Keratinocyte (primary cell): Measurements from ENCODE around the gene TBX18. TPM values are rescaled to one million over a fixed set of nuclear protein-coding genes. Genes with fewer than 3 reads are reported as not detected.
A peak's percentile ranks its signal among the peaks of the same experiment; 100 is the strongest.

Experiments used
- DNase-seq: peaks from one replicate; pipeline ENCODE4 v3.0.0-alpha.2; 2011; ENCODE audit warnings: low read depth, missing footprints, low spot score
- FAIRE-seq: peaks from 2 replicates; lab custom pipeline; 2011; peaks lifted over from hg19 to GRCh38; lab: Jason Lieb, UNC
- H2AFZ ChIP-seq: 2 replicates; pipeline ENCODE4 v1.6.0; 2012; ENCODE audit warnings: low read length, control low read depth, inconsistent platforms; ENCODE audit not compliant: control insufficient read depth
- H3K27ac ChIP-seq: 2 replicates; pipeline ENCODE4 v1.5.1; 2011; ENCODE audit warnings: low read length; ENCODE audit not compliant: control insufficient read depth, insufficient read depth
- H3K27me3 ChIP-seq: 3 replicates; pipeline ENCODE4 v1.6.0; 2011; ENCODE audit warnings: low read length; ENCODE audit not compliant: control insufficient read depth, insufficient read depth; ENCODE audit errors: extremely low read depth
- H3K36me3 ChIP-seq, 2 experiments: 2 replicates in 1 of 2; 3 replicates in 1 of 2; pipeline ENCODE4 v1.5.1; 2011; ENCODE audit warnings: low read length in 2 of 2, mild to moderate bottlenecking in 1 of 2; ENCODE audit not compliant: control insufficient read depth in 2 of 2, insufficient read depth in 2 of 2; ENCODE audit errors: extremely low read depth in 1 of 2
- H3K4me1 ChIP-seq: 3 replicates; pipeline ENCODE4 v1.5.1; 2011; ENCODE audit warnings: low read length; ENCODE audit not compliant: control insufficient read depth, insufficient read depth; ENCODE audit errors: extremely low read depth
- H3K4me2 ChIP-seq: 3 replicates; pipeline ENCODE4 v1.6.0; 2011; ENCODE audit warnings: low read depth, low read length; ENCODE audit not compliant: control insufficient read depth, insufficient read depth; ENCODE audit errors: extremely low read depth
- H3K4me3 ChIP-seq, 3 experiments: fragments of 200-600 bp in 1 of 3; sonication (generic) in 1 of 3; 2 replicates in 2 of 3; 3 replicates in 1 of 3; pipeline ENCODE4 v1.5.1; 2011 to 2016; ENCODE audit warnings: low read length in 3 of 3, mild to moderate bottlenecking in 3 of 3, control low read depth in 2 of 3, inconsistent platforms in 1 of 3, low read depth in 1 of 3, mixed read lengths in 1 of 3, mixed run types in 1 of 3, moderate library complexity in 1 of 3; ENCODE audit not compliant: control insufficient read depth in 2 of 3, insufficient read depth in 2 of 3; ENCODE audit errors: extremely low read depth in 1 of 3
- H3K79me2 ChIP-seq: 2 replicates; pipeline ENCODE4 v1.6.0; 2012; ENCODE audit warnings: low read length; ENCODE audit not compliant: control insufficient read depth, insufficient read depth
- H3K9ac ChIP-seq: 3 replicates; pipeline ENCODE4 v1.6.0; 2011; ENCODE audit warnings: low read length; ENCODE audit not compliant: control insufficient read depth, insufficient read depth; ENCODE audit errors: extremely low read depth
- H3K9me1 ChIP-seq: 3 replicates; pipeline ENCODE4 v1.6.0; 2011; ENCODE audit warnings: low read length; ENCODE audit not compliant: control insufficient read depth, insufficient read depth; ENCODE audit errors: extremely low read depth
- H3K9me3 ChIP-seq: 2 replicates; pipeline ENCODE4 v1.5.1; 2012; ENCODE audit warnings: low read depth, low read length; ENCODE audit not compliant: control insufficient read depth
- H4K20me1 ChIP-seq: 3 replicates; pipeline ENCODE4 v1.6.0; 2011; ENCODE audit warnings: low read length; ENCODE audit not compliant: control insufficient read depth, insufficient read depth; ENCODE audit errors: extremely low read depth
- EZH2 ChIP-seq: IDR thresholded peaks from one replicate; pipeline ENCODE4 v1.6.1; 2012; ENCODE audit warnings: inconsistent platforms, mild to moderate bottlenecking, low read length, moderate library complexity
- dilution Hi-C: fragments of 300-500 bp; cut with MboI; formaldehyde crosslinking; loops from one replicate; pipeline ENCODE4 v1.7.0; 2020; ENCODE audit warnings: low sequenced_read_pairs; ENCODE audit not compliant: extremely low pct_ligation_motif_present
- polyA minus RNA-seq, 3 experiments: library from RNA; depleted of rRNA, polyadenylated mRNA; stranded (reverse); fragments of >200 nt; gene quantifications; 1 replicate in 1 of 3; 2 replicates in 1 of 3; 3 replicates in 1 of 3; pipeline ENCODE4 v1.2.3, GENCODE V29; 2011
- polyA plus RNA-seq, 5 experiments: library from polyadenylated mRNA; depleted of rRNA in 3 of 5; stranded (reverse) in 3 of 5; stranded (forward) in 1 of 5; unstranded in 1 of 5; fragments of >200 nt; gene quantifications; 1 replicate in 1 of 5; 2 replicates in 3 of 5; 3 replicates in 1 of 5; pipeline versions ENCODE4 v1.2.1 to v1.2.3, GENCODE V29; 2011 to 2012; ENCODE audit warnings: missing spikeins in 2 of 5, low read depth in 1 of 5, low replicate concordance in 1 of 5
- TF ChIP-seq, protein P1 (sequence below), 3 experiments: IDR thresholded peaks in 1 of 3; conservative IDR thresholded peaks in 1 of 3; optimal IDR thresholded peaks in 1 of 3; 2 replicates in 2 of 3; 3 replicates in 1 of 3; pipeline versions ENCODE3 to v1.5.1; 2011; ENCODE audit warnings: low read length in 3 of 3, mild to moderate bottlenecking in 3 of 3, moderate library complexity in 2 of 3, control low read depth in 1 of 3, inconsistent platforms in 1 of 3; ENCODE audit not compliant: insufficient read depth in 2 of 3; ENCODE audit errors: extremely low read depth in 1 of 3

TBX18 gene
- polyA plus RNA-seq, result 0.01 to 0.03 TPM (median 0.03 TPM) in 3 replicates
- not detected for polyA plus RNA-seq (2011; ENCODE audit: low read depth)
- 0.06 TPM in 2 replicates for polyA plus RNA-seq (2011; cell fraction: cytosol; rRNA removed)
- 0.09 and 0.33 TPM in 2 replicates for polyA plus RNA-seq (2011; cell fraction: nucleus; rRNA removed)
- not detected in 2 replicates for polyA plus RNA-seq (2012; ENCODE audit: low replicate concordance)
- 0.10 to 1.2 TPM in 2 of 3 replicates, not detected in the other for polyA minus RNA-seq
- polyA minus RNA-seq (2011; cell fraction: cytosol; rRNA and poly(A)+ RNA removed), result not detected
- polyA minus RNA-seq (2011; cell fraction: nucleus; rRNA and poly(A)+ RNA removed), result 0.11 and 0.16 TPM in 2 replicates

DNA sequence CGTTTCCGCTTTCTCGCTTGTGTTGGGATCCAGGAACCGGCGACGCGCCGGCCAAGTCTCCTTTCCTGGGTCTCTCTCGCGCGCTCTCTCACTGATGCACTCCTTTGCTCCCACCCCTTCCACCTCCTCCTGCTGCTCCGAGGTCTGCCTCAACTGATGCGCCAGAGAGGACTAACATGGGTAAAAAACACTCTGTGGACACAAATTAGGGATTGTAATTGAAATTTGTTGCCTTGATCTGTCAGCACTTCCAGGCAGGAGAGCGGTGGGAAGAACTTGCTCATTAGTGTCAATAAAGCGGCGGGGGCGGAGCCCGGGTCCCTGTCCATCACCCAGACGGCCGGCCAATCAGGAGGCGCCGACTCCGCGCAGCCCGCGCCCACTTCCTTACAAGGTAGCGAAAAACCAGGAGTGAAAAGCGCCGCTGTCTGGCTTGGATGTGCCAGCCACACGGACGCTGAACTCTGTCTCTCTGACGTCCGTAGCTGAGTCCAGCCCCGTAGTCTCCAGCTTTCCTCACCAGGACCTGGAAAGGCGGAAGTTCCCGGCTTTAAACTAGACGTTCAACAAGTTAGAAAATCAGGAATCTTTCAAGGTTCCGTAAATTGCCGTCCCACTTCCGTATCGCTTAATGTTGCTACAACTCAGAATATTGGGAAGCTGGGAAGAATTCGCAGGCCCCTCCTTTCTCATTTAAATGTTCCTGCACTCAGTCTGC, at the start of gene TBX18:
Gene TBX18 (minus strand): TSS at position 267 of the 718 bp plus-strand sequence. CDS start 417 bp downstream, outside the sequence.
- Histone ChIP-seq H3K4me3 (peak within 1 kb of the TSS; percentile 14 to 26 (median 21)), H3K4me1 (no peaks in the 10 kb centered on the region), H2AFZ (peak within 1 kb of the TSS; percentile 28), H4K20me1 (no peaks in the 10 kb centered on the region), H3K9ac (no peak within 1 kb of the TSS), H3K27me3 (peaks cover 79% of the 10 kb centered on the region), H3K36me3 (no peaks in the 10 kb centered on the region), H3K9me1 (no peaks in the 10 kb centered on the region), H3K9me3 (peaks cover 5% of the 10 kb centered on the region), H3K27ac (no peak within 1 kb of the TSS), H3K79me2 (no peaks in the 10 kb centered on the region), H3K4me2 (peak within 1 kb of the TSS; percentile 55)
- dilution Hi-C loops, result no loop called here
- peak; percentile 52 for TF ChIP-seq EZH2
- TF ChIP-seq, protein P1, sequence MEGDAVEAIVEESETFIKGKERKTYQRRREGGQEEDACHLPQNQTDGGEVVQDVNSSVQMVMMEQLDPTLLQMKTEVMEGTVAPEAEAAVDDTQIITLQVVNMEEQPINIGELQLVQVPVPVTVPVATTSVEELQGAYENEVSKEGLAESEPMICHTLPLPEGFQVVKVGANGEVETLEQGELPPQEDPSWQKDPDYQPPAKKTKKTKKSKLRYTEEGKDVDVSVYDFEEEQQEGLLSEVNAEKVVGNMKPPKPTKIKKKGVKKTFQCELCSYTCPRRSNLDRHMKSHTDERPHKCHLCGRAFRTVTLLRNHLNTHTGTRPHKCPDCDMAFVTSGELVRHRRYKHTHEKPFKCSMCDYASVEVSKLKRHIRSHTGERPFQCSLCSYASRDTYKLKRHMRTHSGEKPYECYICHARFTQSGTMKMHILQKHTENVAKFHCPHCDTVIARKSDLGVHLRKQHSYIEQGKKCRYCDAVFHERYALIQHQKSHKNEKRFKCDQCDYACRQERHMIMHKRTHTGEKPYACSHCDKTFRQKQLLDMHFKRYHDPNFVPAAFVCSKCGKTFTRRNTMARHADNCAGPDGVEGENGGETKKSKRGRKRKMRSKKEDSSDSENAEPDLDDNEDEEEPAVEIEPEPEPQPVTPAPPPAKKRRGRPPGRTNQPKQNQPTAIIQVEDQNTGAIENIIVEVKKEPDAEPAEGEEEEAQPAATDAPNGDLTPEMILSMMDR (optimal IDR thresholded peaks at IDR 0.05 in 1 of 3, IDR thresholded peaks at IDR 0.05 in 1 of 3, conservative IDR thresholded peaks at IDR 0.05 in 1 of 3; ENCODE audit: extremely low read depth in 1 of 3, insufficient read depth in 2 of 3, low read length in 3 of 3), result no peak
- FAIRE-seq (no peak), DNase-seq (no peak)

DNA sequence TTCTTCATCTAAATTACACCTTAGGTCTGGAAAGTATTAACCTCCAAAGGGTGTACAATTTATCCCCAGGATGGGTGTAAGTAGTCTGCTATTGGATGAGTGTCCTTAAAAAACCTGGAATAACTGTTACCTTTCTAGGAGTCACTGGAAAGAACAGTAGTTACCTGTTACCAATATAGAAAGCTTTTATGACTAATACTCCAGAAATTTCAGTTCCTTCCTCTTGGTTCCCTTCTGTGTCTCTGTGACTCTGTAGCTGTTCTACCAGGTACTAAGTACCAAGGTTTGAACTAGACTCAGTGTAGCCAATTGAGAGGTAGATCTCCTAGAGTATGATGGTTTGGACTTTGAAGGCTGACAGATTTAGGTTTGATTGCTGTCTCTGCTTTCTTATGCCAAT, 47.0 kb upstream of the TBX18 start:
- no peak overlapping the region for H3K9ac ChIP-seq
- no peaks in the 10 kb centered on the region for H3K4me1 ChIP-seq
- H3K36me3 ChIP-seq, result no peaks in the 10 kb centered on the region
- H3K9me3 ChIP-seq, result no peaks in the 10 kb centered on the region
- FAIRE-seq (no peak), DNase-seq (no peak)
- no peaks in the 10 kb centered on the region for H3K9me1 ChIP-seq
- H4K20me1 ChIP-seq, result no peaks in the 10 kb centered on the region
- no peaks in the 10 kb centered on the region for H3K27me3 ChIP-seq
- H3K79me2 ChIP-seq, result no peaks in the 10 kb centered on the region
- dilution Hi-C loops, result no loop called here
- H3K4me2 ChIP-seq, result no peak overlapping the region
- no peak overlapping the region for H3K27ac ChIP-seq
- TF ChIP-seq EZH2, result no peak
- TF ChIP-seq, protein P1 (optimal IDR thresholded peaks at IDR 0.05 in 1 of 3, IDR thresholded peaks at IDR 0.05 in 1 of 3, conservative IDR thresholded peaks at IDR 0.05 in 1 of 3; ENCODE audit: extremely low read depth in 1 of 3, insufficient read depth in 2 of 3, low read length in 3 of 3), result no peak
- H3K4me3 ChIP-seq, result no peak overlapping the region
- no peak overlapping the region for H2AFZ ChIP-seq
